Upper lobe of left lung (tissue), 6 donors: ENCODE measurements around the gene OGN. TPM values are rescaled to one million over a fixed set of nuclear protein-coding genes. Genes with fewer than 3 reads are reported as not detected.

Source experiments
- ATAC-seq, 2 donors: fragments of 200-7000 bp; cut with Tn5 transposase; one replicate each; pipeline ENCODE4 v1.9.1; 2022; ENCODE audit warnings: mild to moderate bottlenecking in 2 of 2, moderate library complexity in 2 of 2; ENCODE audit not compliant: low FRiP score in 2 of 2
- DNase-seq, 2 donors: peaks; one replicate each; pipeline ENCODE4 v3.0.0-alpha.2; 2019 to 2020
- H3K27ac ChIP-seq, 4 donors: fragments of 200-600 bp; sonication (generic); one replicate each; pipeline ENCODE4 v1.5.1; 2016 to 2019
- H3K27me3 ChIP-seq, 4 donors: fragments of 200-600 bp; sonication (generic); one replicate each; pipeline ENCODE4 v1.5.1; 2017 to 2019
- H3K36me3 ChIP-seq, 4 donors: fragments of 200-600 bp; sonication (generic); one replicate each; pipeline ENCODE4 v1.5.1; 2016 to 2019
- H3K4me1 ChIP-seq, 4 donors: fragments of 200-600 bp; sonication (generic); one replicate each; pipeline ENCODE4 v1.5.1; 2018 to 2019
- H3K4me3 ChIP-seq, 4 donors: fragments of 200-600 bp; sonication (generic); one replicate each; pipeline ENCODE4 v1.5.1; 2017 to 2019; ENCODE audit warnings: mild to moderate bottlenecking in 2 of 4, moderate library complexity in 1 of 4
- H3K9me3 ChIP-seq, 4 donors: fragments of 200-600 bp; sonication (generic); one replicate each; pipeline ENCODE4 v1.5.1; 2018 to 2019
- CTCF ChIP-seq, 6 experiments: fragments of 450-650 bp in 4 of 6; fragments of 200-600 bp in 2 of 6; sonication (generic) in 2 of 6; IDR thresholded peaks; one replicate each; pipeline ENCODE4 v1.5.1; 2016 to 2019; ENCODE audit warnings: antibody characterized with exemption in 6 of 6
- EP300 ChIP-seq, 4 donors: sonication (generic); formaldehyde crosslinking; IDR thresholded peaks; one replicate each; pipeline ENCODE4 v1.5.1; 2017; ENCODE audit warnings: antibody characterized with exemption in 4 of 4, control low read depth in 2 of 4
- POLR2A ChIP-seq, 4 donors: fragments of 450-650 bp; IDR thresholded peaks; one replicate each; pipeline ENCODE4 v1.5.1; 2016 to 2017; ENCODE audit warnings: antibody characterized with exemption in 4 of 4, mild to moderate bottlenecking in 2 of 4
- POLR2AphosphoS5 ChIP-seq, 2 donors: sonication (generic); formaldehyde crosslinking; IDR thresholded peaks; one replicate each; pipeline ENCODE4 v1.5.1; 2017; ENCODE audit warnings: antibody characterized with exemption in 2 of 2
- WGBS, 2 donors: methylation state at CpG; one replicate each; pipeline ENCODE4 v1.1.5; 2017 to 2018; 5-methylcytosine and 5-hydroxymethylcytosine counted together
- total RNA-seq, 6 donors: library from RNA; depleted of rRNA in 4 of 6; stranded (reverse); fragments of >200 nt in 4 of 6; gene quantifications; one replicate each; pipeline versions ENCODE4 v1.1.0 to v1.2.1, GENCODE V29; 2016 to 2021
- donor health status: DM: no; HTN: no; CAD: no; lungs with moderate emphysema.
- donor health status: DM: no; HTN: yes; CAD: no; lungs with severe emphysema.

Gene OGN
- total RNA-seq, 6 donors from 2014 or later, result 0.55 to 17.5 (median 5.4) TPM; not detected in 1

GRCh38 chr9:92406477-92406876 is 2.1 kb upstream of the OGN start:
- ATAC-seq (peak; percentile 51 to 80), DNase-seq (peak in 1 of 2 donors; percentile 63)
- peak overlapping the region in 2 of 4 donors; percentile 19 to 26 for H3K27ac ChIP-seq
- TF ChIP-seq POLR2AphosphoS5 (IDR thresholded peaks at IDR 0.05) (peak in 1 of 2 donors; percentile 63), CTCF (IDR thresholded peaks at IDR 0.05) (no peak)
- WGBS, 2 donors, result 24 to 39% methylated on average over 3 of the region's 3 CpGs
- no peaks in the 10 kb centered on the region for H3K9me3 ChIP-seq
- no peaks in the 10 kb centered on the region for H3K27me3 ChIP-seq
- H3K36me3 ChIP-seq, result no peaks in the 10 kb centered on the region
- H3K4me1 ChIP-seq, result peaks cover 0 to 11% (median 6%) of the 10 kb centered on the region in 4 donors
- H3K4me3 ChIP-seq, result no peak overlapping the region

- DNase-seq (no peak), ATAC-seq (no peak)
- H3K4me1 ChIP-seq, result peaks cover 0 to 11% (median 6%) of the 10 kb centered on the region in 4 donors
- TF ChIP-seq EP300 (IDR thresholded peaks at IDR 0.05), result no peak
- no peak for TF ChIP-seq CTCF (IDR thresholded peaks at IDR 0.05)
- no peak for TF ChIP-seq POLR2A (IDR thresholded peaks at IDR 0.05)
- no peak for TF ChIP-seq POLR2AphosphoS5 (IDR thresholded peaks at IDR 0.05)
- H3K36me3 ChIP-seq, result no peaks in the 10 kb centered on the region
- H3K27me3 ChIP-seq, result no peaks in the 10 kb centered on the region
- peak overlapping the region in 1 of 4 donors; percentile 19 for H3K27ac ChIP-seq
- 71 to 81% methylated on average over 4 of the region's 4 CpGs for WGBS, 2 donors
- H3K9me3 ChIP-seq, result no peaks in the 10 kb centered on the region
- no peak overlapping the region for H3K4me3 ChIP-seq
Measured at GRCh38 chr9:92405818-92406217, 1.4 kb upstream of the OGN start.

- 67 to 80% methylated on average over 5 of the region's 5 CpGs for WGBS, 2 donors
- no peak overlapping the region for H3K4me3 ChIP-seq
Measured at GRCh38 chr9:92402826-92403745, 1.3 kb downstream of the OGN start.

GRCh38 chr9:92402360-92402759 is 2.0 kb downstream of the OGN start:
- Histone ChIP-seq H3K27me3 (no peaks in the 10 kb centered on the region), H3K4me1 (peaks cover 0 to 11% (median 6%) of the 10 kb centered on the region in 4 donors), H3K4me3 (no peak overlapping the region), H3K9me3 (no peaks in the 10 kb centered on the region), H3K36me3 (no peaks in the 10 kb centered on the region), H3K27ac (no peak overlapping the region)
- ATAC-seq, result no peak
- TF ChIP-seq POLR2A (IDR thresholded peaks at IDR 0.05) (no peak), POLR2AphosphoS5 (IDR thresholded peaks at IDR 0.05) (no peak), EP300 (IDR thresholded peaks at IDR 0.05) (no peak), CTCF (IDR thresholded peaks at IDR 0.05) (no peak)
- no peak for DNase-seq
- 69 to 80% methylated on average over 1 of the region's 1 CpG for WGBS, 2 donors

More at GRCh38 chr9:92402826-92403745, 1.3 kb downstream of the OGN start:
- Histone ChIP-seq H3K27me3 (no peaks in the 10 kb centered on the region), H3K4me1 (peaks cover 0 to 11% (median 6%) of the 10 kb centered on the region in 4 donors), H3K27ac (no peak overlapping the region), H3K9me3 (no peaks in the 10 kb centered on the region), H3K36me3 (no peaks in the 10 kb centered on the region)
- TF ChIP-seq POLR2AphosphoS5 (IDR thresholded peaks at IDR 0.05), result no peak
- no peak for TF ChIP-seq CTCF (IDR thresholded peaks at IDR 0.05)
- no peak for TF ChIP-seq EP300 (IDR thresholded peaks at IDR 0.05)
- TF ChIP-seq POLR2A (IDR thresholded peaks at IDR 0.05), result no peak
- DNase-seq (no peak), ATAC-seq (no peak)
